ENCODE measurements around the gene GNG10. TPM values are rescaled to one million over a fixed set of nuclear protein-coding genes. Genes with fewer than 3 reads are reported as not detected.

The GNG10 gene
- total RNA-seq, 1 donor, result 108 TPM

DNA sequence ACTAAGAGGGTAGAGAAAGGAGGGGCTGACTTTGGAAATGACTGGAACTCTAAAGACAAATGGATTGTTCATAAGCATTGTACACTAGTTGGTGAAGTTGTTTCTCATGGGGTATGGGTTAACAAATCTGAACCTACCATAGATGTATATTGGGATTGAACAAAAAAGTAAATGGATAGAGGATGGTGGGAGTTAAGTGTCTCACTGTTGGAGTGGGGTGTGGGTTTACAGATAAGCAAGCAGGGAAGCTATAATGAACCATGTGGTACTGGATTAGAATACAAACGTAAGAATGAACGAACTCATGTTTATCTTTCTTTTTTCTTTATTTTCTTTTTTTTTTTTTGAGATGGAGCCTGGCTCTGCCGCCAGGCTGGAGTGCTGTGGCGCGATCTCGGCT is 17.8 kb downstream of the GNG10 start:
- DNase-seq (ENCODE audit: low read depth), result no peak

GRCh38 chr9:111683392-111683791 is 22.0 kb downstream of the GNG10 start:
- TF ChIP-seq CTCF (IDR thresholded peaks at IDR 0.05; ENCODE audit: insufficient read depth, low read depth, low read length), result no peak
- no peak for DNase-seq (ENCODE audit: low read depth)
- no peak overlapping the region for H3K4me3 ChIP-seq (ENCODE audit: low read depth, low read length)

More for the DNA sequence above, 17.8 kb downstream of the GNG10 start:
- no peak overlapping the region for H3K4me3 ChIP-seq (ENCODE audit: low read depth, low read length)
- TF ChIP-seq CTCF (IDR thresholded peaks at IDR 0.05; ENCODE audit: insufficient read depth, low read depth, low read length), result no peak

DNA sequence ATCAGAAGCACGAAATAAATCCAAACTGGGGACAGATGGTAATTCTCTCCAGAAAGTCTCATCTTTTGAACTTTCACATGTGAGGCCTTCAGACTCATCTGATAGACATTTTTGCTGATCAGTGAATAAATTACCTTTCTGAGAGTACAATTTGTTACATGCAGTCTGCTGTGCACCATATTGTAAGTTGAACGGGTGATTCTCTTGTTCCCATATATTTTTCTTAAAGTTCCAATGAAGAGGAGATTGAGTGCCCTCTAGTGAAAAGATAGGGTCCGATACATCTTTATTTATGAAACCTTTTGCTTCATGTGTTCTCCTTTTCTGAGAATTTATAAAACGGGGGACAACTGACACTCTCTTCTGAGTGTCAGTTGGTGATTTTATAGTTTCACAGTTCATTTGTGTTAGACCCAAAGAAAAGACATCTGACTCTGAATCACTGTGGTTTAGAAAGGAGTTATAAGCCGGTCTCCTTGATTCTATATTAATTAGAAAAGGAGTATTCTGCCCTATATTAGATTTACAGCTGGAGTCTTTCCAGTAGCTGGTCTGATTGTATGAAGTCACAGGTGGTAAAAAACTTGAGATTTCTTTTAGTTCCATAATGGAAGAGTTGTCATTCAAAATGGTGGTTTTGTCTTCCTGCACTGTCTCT is 30.4 kb downstream of the GNG10 start:
- peak; percentile 49 for DNase-seq (ENCODE audit: low read depth)
- TF ChIP-seq CTCF (IDR thresholded peaks at IDR 0.05; ENCODE audit: insufficient read depth, low read depth, low read length), result peak; percentile 43

DNA sequence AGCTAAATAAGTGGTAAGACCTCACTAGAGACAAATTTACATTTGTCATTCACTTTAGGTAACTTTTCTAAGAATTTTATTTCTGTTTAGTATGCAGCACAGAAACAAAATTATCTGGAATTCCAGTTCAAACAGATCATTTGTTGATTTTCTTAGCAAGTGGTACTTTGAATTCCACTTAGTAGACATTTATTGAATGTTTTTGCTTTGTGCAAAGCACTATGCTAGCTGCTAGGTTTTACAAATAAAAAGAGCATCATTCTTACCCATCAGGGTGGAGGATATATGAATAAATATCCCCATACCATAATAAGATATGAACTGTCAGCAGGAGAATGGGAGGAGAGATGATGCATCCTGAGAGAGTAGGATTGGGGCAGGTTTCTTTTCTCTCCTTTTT is 35.4 kb downstream of the GNG10 start:
- TF ChIP-seq CTCF (IDR thresholded peaks at IDR 0.05; ENCODE audit: insufficient read depth, low read depth, low read length), result no peak
- no peak overlapping the region for H3K4me3 ChIP-seq (ENCODE audit: low read depth, low read length)
- DNase-seq (ENCODE audit: low read depth), result no peak

More for the DNA sequence above, 30.4 kb downstream of the GNG10 start:
- H3K4me3 ChIP-seq (ENCODE audit: low read depth, low read length), result no peak overlapping the region

GRCh38 chr9:111700776-111701175 is 39.4 kb downstream of the GNG10 start:
- TF ChIP-seq CTCF (IDR thresholded peaks at IDR 0.05; ENCODE audit: insufficient read depth, low read depth, low read length), result no peak
- no peak overlapping the region for H3K4me3 ChIP-seq (ENCODE audit: low read depth, low read length)
- DNase-seq (ENCODE audit: low read depth), result peak; percentile 29

- DNase-seq (ENCODE audit: low read depth), result no peak
- H3K4me3 ChIP-seq (ENCODE audit: low read depth, low read length), result no peak overlapping the region
- no peak for TF ChIP-seq CTCF (IDR thresholded peaks at IDR 0.05; ENCODE audit: insufficient read depth, low read depth, low read length)
Observed at GRCh38 chr9:111704503-111704902, 43.1 kb downstream of the GNG10 start.

DNA sequence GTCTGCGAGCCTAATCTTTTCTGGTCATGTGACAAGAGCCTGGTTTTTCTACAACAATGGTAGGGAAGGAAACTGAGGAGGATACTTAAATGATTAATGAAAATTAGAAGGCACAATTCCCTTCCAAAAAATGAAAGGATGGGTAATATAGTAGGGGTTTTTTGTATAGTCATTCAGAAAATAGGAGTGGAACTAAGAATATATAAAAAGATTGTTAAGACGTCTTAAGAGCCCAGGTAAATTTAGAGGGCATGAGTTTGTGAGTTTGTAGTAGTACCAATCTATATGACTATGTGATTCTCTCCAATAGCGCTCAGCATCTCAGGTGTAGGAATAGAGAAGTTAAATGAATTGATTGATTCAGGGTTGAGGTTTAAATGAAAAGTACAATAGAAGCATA is 50.1 kb downstream of the GNG10 start:
- DNase-seq (ENCODE audit: low read depth), result no peak

More for the DNA sequence above, 50.1 kb downstream of the GNG10 start:
- H3K4me3 ChIP-seq (ENCODE audit: low read depth, low read length), result no peak overlapping the region
- no peak for TF ChIP-seq CTCF (IDR thresholded peaks at IDR 0.05; ENCODE audit: insufficient read depth, low read depth, low read length)
